GM12874 (cell line): ENCODE results near the gene KCNQ1.

Source experiments
- TF ChIP-seq, protein P1 (sequence below): IDR thresholded peaks from 2 replicates; pipeline ENCODE4 v1.5.1; 2011; ENCODE audit warnings: low read depth, mild to moderate bottlenecking, control low read depth, low read length, moderate library complexity; ENCODE audit not compliant: insufficient read depth

Gene KCNQ1

DNA sequence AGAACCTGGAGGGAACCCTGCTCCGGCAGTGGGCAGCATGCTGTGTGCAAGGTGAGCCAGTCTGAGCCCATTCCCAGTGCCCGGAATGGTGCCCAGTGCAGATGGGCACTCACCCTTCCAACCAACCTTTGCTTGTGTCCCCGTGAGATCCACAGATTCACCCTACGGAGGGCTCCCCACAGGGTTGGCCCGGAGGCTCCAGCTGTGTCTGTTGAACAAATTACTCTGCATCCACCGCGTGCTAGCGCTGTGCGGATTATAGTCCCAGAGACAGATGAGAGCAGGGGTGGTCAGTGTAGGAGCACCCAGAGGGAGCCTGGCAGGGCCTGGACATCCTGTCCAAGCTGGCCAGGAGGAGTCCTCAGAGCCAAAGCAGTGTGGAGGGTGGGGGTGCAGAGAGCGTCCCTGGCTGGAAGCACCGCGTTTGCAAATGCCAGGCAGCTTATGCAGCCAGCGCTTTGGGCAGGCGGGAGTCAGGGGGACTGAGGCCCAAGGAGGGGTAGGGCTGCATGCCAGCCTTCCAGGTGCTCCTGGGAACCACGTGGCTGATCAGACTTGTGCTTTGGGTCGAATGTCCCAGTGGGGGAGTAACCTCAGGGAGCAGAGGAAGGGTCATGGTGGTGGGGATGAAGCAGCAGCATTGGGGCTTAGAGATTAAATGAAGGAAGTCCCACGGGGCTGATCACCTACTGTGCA, 80.5 kb downstream of the KCNQ1 start:
- TF ChIP-seq, protein P1, sequence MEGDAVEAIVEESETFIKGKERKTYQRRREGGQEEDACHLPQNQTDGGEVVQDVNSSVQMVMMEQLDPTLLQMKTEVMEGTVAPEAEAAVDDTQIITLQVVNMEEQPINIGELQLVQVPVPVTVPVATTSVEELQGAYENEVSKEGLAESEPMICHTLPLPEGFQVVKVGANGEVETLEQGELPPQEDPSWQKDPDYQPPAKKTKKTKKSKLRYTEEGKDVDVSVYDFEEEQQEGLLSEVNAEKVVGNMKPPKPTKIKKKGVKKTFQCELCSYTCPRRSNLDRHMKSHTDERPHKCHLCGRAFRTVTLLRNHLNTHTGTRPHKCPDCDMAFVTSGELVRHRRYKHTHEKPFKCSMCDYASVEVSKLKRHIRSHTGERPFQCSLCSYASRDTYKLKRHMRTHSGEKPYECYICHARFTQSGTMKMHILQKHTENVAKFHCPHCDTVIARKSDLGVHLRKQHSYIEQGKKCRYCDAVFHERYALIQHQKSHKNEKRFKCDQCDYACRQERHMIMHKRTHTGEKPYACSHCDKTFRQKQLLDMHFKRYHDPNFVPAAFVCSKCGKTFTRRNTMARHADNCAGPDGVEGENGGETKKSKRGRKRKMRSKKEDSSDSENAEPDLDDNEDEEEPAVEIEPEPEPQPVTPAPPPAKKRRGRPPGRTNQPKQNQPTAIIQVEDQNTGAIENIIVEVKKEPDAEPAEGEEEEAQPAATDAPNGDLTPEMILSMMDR, result no peak

DNA sequence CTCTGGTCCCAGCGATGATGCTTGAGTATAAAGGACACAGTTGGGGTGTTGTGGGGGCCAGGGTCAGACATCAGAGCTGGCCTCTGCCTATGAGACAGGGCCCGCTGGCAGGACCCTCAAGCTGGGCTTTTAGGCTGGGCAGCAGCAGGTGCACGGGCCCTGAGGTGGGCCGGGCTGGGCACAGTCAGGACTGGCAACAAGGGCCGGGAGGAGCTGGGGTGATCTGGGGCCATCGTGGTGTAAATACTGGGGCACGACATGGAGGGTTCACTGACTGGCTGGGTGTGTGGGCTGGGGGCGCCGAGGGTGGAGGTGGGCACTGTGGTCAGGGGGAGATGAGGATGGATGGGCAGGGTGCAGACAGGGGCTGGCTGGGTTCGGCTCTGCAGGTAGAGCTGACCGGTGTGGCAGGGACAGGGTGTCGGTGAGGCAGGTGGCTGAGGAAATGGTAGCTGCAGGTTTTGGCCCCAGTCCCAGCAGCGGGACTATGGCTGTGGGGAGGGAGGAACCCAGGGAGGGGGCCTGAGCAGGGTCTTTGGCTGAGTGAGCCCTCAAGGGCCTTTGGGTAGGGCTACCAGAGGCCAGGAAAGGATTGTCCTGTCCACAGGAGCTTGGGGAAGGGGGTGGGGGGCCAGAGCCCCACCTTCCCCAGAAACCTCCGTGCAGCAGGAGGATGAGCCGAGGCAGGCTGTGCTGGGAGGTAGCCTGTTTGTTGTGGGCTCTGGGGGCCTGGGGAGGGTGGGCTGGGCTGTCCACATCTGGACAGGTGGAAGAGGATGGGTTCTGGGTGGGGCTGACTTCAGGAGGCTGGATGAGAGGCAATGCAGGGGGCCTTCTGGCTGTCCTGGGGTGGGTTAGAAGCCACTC, 81.4 kb downstream of the KCNQ1 start:
- TF ChIP-seq, protein P1, result no peak

DNA sequence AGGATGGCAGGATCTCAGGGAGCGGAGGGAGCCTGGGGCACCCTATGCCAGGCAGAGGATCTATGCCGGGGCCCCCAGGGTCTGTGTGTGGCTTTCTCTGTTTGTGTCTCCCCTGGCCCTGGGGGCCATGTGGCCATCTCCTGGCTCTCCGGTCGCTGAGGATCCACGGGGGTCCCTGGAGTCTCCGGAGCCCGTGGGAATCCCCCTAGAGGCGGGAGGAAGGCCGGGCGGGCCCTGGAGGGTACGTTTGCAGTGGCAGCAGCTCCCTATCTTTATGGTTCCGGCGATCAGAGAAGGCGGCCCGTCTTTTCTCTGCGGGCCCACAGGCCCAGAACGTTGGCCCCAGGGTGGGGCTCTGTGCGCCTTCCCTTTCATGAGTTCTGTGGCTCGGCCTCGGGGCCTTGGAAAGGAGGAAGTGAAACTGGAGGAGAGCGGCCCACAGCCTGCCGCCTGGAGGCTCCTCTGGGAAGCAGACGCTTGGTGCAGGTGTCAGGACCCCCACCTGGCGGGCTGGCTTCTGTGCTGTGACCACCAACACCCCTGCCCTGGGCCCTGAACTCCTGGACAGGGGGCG, 82.1 kb downstream of the KCNQ1 start:
- TF ChIP-seq, protein P1, result peak; percentile 40

DNA sequence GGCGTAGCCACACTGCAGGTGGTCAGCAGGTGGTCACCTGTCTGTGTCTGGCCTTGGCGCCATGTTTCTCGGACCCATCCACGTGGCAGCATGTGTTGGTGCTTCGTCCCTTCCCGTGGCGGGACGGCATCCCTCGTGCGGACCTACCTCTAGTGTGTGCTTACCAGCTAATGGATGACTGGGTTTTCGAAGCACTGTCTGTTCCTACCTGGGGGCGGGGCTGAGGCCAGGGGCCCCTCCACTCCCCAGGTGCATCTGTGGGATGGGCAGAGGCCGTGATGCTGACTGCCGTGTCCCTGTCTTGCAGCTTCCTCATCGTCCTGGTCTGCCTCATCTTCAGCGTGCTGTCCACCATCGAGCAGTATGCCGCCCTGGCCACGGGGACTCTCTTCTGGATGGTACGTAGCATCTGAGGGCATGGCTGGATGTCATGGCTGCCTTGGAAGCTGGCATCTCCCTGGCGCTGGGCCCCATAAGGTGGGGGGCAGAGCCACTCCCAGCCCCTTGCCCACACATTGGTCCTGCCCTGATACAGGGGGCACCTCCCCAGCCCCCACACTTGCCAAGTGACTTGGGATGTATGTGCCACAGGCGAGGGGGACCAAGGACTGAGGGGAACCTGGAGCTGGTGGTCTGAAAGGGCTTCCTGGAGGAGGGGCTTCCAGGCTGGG, 82.9 kb downstream of the KCNQ1 start:
- TF ChIP-seq, protein P1, result no peak

DNA sequence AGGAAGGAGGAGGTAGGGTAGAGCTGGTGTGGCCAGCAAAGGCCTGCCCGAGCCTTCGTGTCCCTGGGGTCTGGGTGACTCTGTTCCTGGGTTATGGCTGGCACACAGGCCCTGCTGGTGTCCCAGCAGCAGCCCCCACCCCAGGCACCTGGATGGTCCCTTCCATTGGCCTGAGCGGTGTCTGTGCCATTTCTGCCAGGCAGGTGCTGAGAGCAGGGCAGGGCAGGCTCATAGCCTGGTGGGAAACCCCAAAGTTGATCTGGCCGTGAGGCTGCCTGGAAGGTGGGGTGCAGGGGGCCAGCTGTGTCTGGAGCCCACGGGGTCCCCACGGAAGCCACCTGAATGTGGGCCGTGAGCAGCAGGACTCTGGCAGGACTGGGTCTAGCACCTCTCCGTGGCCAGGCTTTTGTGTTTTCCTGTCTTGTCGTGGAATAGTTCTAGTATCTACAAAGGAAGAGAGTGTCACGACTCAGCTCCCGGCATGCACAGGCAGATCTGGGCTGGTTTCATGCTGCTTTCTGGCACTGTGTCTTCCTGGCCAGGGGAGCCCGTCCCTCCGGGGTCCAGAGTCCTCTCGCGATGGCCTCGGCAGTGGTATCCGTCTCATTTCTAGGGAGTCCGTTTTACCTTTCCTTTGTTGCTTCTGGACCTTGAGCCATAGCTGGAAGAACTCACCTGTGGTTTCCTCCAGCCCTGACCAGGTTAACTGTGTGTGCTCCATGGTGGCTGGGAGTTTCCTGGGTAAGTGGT, 83.7 kb downstream of the KCNQ1 start:
- TF ChIP-seq, protein P1, result no peak

DNA sequence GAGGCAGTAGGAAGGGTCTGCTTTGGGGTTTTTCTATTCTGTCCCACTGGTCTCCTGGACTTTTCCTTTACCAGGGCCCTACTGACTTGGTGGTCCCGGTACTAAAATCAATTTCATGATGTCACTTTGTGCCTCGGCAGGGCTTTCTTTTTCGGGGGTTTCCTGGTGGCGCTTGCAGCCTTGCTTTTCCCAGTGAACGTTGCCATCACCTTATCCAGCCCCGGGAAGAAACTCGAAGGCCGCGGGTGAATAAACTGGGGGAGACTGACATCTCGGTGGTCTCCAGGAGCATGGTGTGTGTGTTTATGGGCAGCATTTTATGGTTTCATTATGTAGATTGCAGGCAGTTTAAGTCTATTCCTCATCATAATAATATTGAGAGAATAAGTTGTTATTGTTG, 84.4 kb downstream of the KCNQ1 start:
- TF ChIP-seq, protein P1, result no peak
